ENCODE measurements around the gene ZBTB20.

The ZBTB20 gene

GRCh38 chr3:114893361-114893760, 253.7 kb downstream of the ZBTB20 start:
- TF ChIP-seq CTCF (IDR thresholded peaks at IDR 0.05; ENCODE audit: insufficient read depth, low read length) (no peak), SPI1 (IDR thresholded peaks at IDR 0.05; ENCODE audit: borderline replicate concordance, low read depth) (no peak), REST (IDR thresholded peaks at IDR 0.05; ENCODE audit: insufficient replicate concordance, low read depth) (no peak), GABPA (IDR thresholded peaks at IDR 0.05; ENCODE audit: low read depth) (no peak)
- H3K4me3 ChIP-seq (replicated peaks; ENCODE audit: insufficient read depth, low read length) = no peak overlapping the region
- no peak for DNase-seq (ENCODE audit: low read depth in 1 of 2, low spot score in 1 of 2)
- no peak overlapping the region for H3K27ac ChIP-seq (replicated peaks)
- H3K27me3 ChIP-seq (ENCODE audit: insufficient read depth, poor library complexity, severe bottlenecking) = no peaks in the 10 kb centered on the region

GRCh38 chr3:114892880-114893279, 254.2 kb downstream of the ZBTB20 start:
- no peaks in the 10 kb centered on the region for H3K27me3 ChIP-seq (ENCODE audit: insufficient read depth, poor library complexity, severe bottlenecking)
- H3K27ac ChIP-seq (replicated peaks) = no peak overlapping the region
- TF ChIP-seq SPI1 (IDR thresholded peaks at IDR 0.05; ENCODE audit: borderline replicate concordance, low read depth) (no peak), CTCF (IDR thresholded peaks at IDR 0.05; ENCODE audit: insufficient read depth, low read length) (no peak), GABPA (IDR thresholded peaks at IDR 0.05; ENCODE audit: low read depth) (no peak), REST (IDR thresholded peaks at IDR 0.05; ENCODE audit: insufficient replicate concordance, low read depth) (no peak), POLR2AphosphoS5 (IDR thresholded peaks at IDR 0.05; ENCODE audit: low read depth) (no peak)
- no peak for DNase-seq (ENCODE audit: low read depth in 1 of 2, low spot score in 1 of 2)
- no peak overlapping the region for H3K4me3 ChIP-seq (replicated peaks; ENCODE audit: insufficient read depth, low read length)

GRCh38 chr3:114892131-114892879, 254.8 kb downstream of the ZBTB20 start:
- H3K27me3 ChIP-seq (ENCODE audit: insufficient read depth, poor library complexity, severe bottlenecking) = no peaks in the 10 kb centered on the region
- no peak overlapping the region for H3K4me3 ChIP-seq (replicated peaks; ENCODE audit: insufficient read depth, low read length)
- TF ChIP-seq REST (IDR thresholded peaks at IDR 0.05; ENCODE audit: insufficient replicate concordance, low read depth) = no peak
- no peak for TF ChIP-seq CTCF (IDR thresholded peaks at IDR 0.05; ENCODE audit: insufficient read depth, low read length)
- TF ChIP-seq GABPA (IDR thresholded peaks at IDR 0.05; ENCODE audit: low read depth) = no peak
- TF ChIP-seq POLR2AphosphoS5 (IDR thresholded peaks at IDR 0.05; ENCODE audit: low read depth) = no peak
- no peak for TF ChIP-seq SPI1 (IDR thresholded peaks at IDR 0.05; ENCODE audit: borderline replicate concordance, low read depth)
- DNase-seq (ENCODE audit: low read depth in 1 of 2, low spot score in 1 of 2) = no peak
- H3K27ac ChIP-seq (replicated peaks) = no peak overlapping the region
